HG03457 (cell line): ENCODE measurements around the gene JPH4.

Experiments
- ATAC-seq: cut with Tn5 transposase; IDR thresholded peaks from one replicate; pipeline ENCODE4 v1.9.1; 2021; ENCODE audit warnings: moderate number of reproducible peaks; ENCODE audit not compliant: unreplicated experiment

Gene JPH4

GRCh38 chr14:23565626-23566025 is 13.0 kb downstream of the JPH4 start:
- no peak for ATAC-seq

- no peak for ATAC-seq
These were observed 13.7 kb downstream of the JPH4 start for GRCh38 chr14:23564876-23565275.

GRCh38 chr14:23564181-23564812 is 14.3 kb downstream of the JPH4 start:
- ATAC-seq = no peak

- no peak for ATAC-seq
These were observed 15.0 kb downstream of the JPH4 start for GRCh38 chr14:23563473-23564180.

GRCh38 chr14:23562822-23563472 is 15.6 kb downstream of the JPH4 start:
- ATAC-seq = no peak

GRCh38 chr14:23561873-23562821 is 16.4 kb downstream of the JPH4 start:
- ATAC-seq = no peak

GRCh38 chr14:23561259-23561658 is 17.3 kb downstream of the JPH4 start:
- ATAC-seq = no peak

GRCh38 chr14:23559926-23560520 is 18.6 kb downstream of the JPH4 start:
- ATAC-seq = no peak

GRCh38 chr14:23559010-23559925 is 19.3 kb downstream of the JPH4 start:
- ATAC-seq = no peak

GRCh38 chr14:23558346-23559009 is 20.1 kb downstream of the JPH4 start:
- no peak for ATAC-seq

- no peak for ATAC-seq
These were observed 20.6 kb downstream of the JPH4 start for GRCh38 chr14:23557946-23558345.

GRCh38 chr14:23557521-23557920 is 21.1 kb downstream of the JPH4 start:
- ATAC-seq = no peak

GRCh38 chr14:23556700-23557440 is 21.7 kb downstream of the JPH4 start:
- no peak for ATAC-seq

GRCh38 chr14:23555882-23556699 is 22.5 kb downstream of the JPH4 start, which contains the start of gene THTPA:
TSS of gene THTPA (plus strand) at chr14:23556271. CDS start at chr14:23556758, 487 bp downstream.
- peak; percentile 58 for ATAC-seq

- no peak for ATAC-seq
These were observed 23.1 kb downstream of the JPH4 start for GRCh38 chr14:23555533-23555881.

- ATAC-seq = peak; percentile 47
These were observed 27.1 kb downstream of the JPH4 start, which contains the start of gene ZFHX2 for GRCh38 chr14:23551266-23552028. TSS of gene ZFHX2 (minus strand) at chr14:23551765. CDS start at chr14:23535325, 16,440 bp downstream.
